Right atrium auricular region (tissue), 2 donors: ENCODE measurements around the gene CRYBB1. TPM values are rescaled to one million over a fixed set of nuclear protein-coding genes. Genes with fewer than 3 reads are reported as not detected.

Experiments used
- DNase-seq: peaks from one replicate; pipeline ENCODE4 v3.0.0-alpha.2; 2019; ENCODE audit warnings: low spot score
- H3K27ac ChIP-seq, 2 donors: fragments of 200-600 bp; sonication (generic); 1 replicate in 1 of 2; 2 replicates in 1 of 2; pipeline ENCODE4 v1.5.1; 2016 to 2019
- H3K27me3 ChIP-seq, 2 donors: fragments of 200-600 bp; sonication (generic); one replicate each; pipeline versions ENCODE4 v1.5.1 to v1.6.0; 2017 to 2019
- H3K36me3 ChIP-seq: fragments of 200-600 bp; sonication (generic); one replicate; pipeline ENCODE4 v1.5.1; 2016
- H3K4me1 ChIP-seq, 2 donors: fragments of 200-600 bp; sonication (generic); one replicate each; pipeline versions ENCODE4 v1.5.1 to v1.6.0; 2017 to 2019
- H3K4me3 ChIP-seq, 2 donors: fragments of 200-600 bp; sonication (generic); 1 replicate in 1 of 2; 2 replicates in 1 of 2; pipeline ENCODE4 v1.5.1; 2017 to 2019; ENCODE audit warnings: mild to moderate bottlenecking in 1 of 2, moderate library complexity in 1 of 2
- H3K9me3 ChIP-seq, 2 donors: fragments of 200-600 bp; sonication (generic); one replicate each; pipeline ENCODE4 v1.5.1; 2019
- CTCF ChIP-seq, 2 donors: fragments of 200-600 bp; sonication (generic); IDR thresholded peaks; one replicate each; pipeline ENCODE4 v1.5.1; 2019; ENCODE audit warnings: antibody characterized with exemption in 2 of 2
- total RNA-seq, 2 donors: library from RNA; depleted of rRNA; stranded (reverse); fragments of >200 nt; gene quantifications; one replicate each; pipeline ENCODE4 v1.1.0, GENCODE V29; 2016

CRYBB1 gene
- total RNA-seq, 2 donors from 2014 or later: 0.79 to 1.7 TPM

DNA sequence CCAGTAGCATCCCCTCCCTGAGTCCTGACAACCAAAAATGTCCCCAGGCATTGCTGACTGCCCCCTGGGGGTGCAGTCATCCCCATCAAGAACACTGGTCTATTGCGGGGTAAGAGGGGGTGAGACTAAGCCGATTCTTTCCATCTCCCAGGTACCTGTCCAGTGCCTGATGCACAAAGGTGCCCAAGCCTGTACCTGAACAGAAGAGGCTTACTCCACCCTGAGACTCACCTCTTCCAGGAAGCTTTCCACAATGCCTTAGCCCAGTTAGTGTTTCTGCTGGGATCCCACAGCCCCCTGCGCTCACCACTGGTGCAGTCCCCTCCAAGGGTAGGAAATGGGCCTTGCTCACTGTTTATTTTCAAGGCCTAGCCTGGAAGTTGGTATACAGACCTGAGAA lies 50.8 kb downstream of the CRYBB1 start:
- DNase-seq: no peak
- TF ChIP-seq CTCF (IDR thresholded peaks at IDR 0.05): no peak
- Histone ChIP-seq H3K9me3 (no peaks in the 10 kb centered on the region), H3K27ac (no peak overlapping the region), H3K27me3 (no peaks in the 10 kb centered on the region), H3K4me3 (no peak overlapping the region), H3K36me3 (no peaks in the 10 kb centered on the region), H3K4me1 (peaks cover 0 to 33% of the 10 kb centered on the region in 2 donors)

- Histone ChIP-seq H3K36me3 (no peaks in the 10 kb centered on the region), H3K9me3 (no peaks in the 10 kb centered on the region), H3K27me3 (no peaks in the 10 kb centered on the region), H3K4me1 (peaks cover 0 to 36% of the 10 kb centered on the region in 2 donors), H3K27ac (no peak overlapping the region), H3K4me3 (no peak overlapping the region)
- DNase-seq: no peak
- TF ChIP-seq CTCF (IDR thresholded peaks at IDR 0.05): no peak
Measured at GRCh38 chr22:26565889-26566288, 51.9 kb downstream of the CRYBB1 start.

- Histone ChIP-seq H3K4me3 (no peak overlapping the region), H3K4me1 (peaks cover 0 to 29% of the 10 kb centered on the region in 2 donors), H3K9me3 (no peaks in the 10 kb centered on the region), H3K27me3 (no peaks in the 10 kb centered on the region), H3K27ac (no peak overlapping the region), H3K36me3 (no peaks in the 10 kb centered on the region)
- DNase-seq: no peak
- TF ChIP-seq CTCF (IDR thresholded peaks at IDR 0.05): no peak
Measured at GRCh38 chr22:26565181-26565580, 52.6 kb downstream of the CRYBB1 start.

GRCh38 chr22:26564672-26565071 lies 53.2 kb downstream of the CRYBB1 start:
- H3K27me3 ChIP-seq: no peaks in the 10 kb centered on the region
- no peak overlapping the region for H3K27ac ChIP-seq
- TF ChIP-seq CTCF (IDR thresholded peaks at IDR 0.05): no peak
- no peaks in the 10 kb centered on the region for H3K9me3 ChIP-seq
- peaks cover 0 to 26% of the 10 kb centered on the region in 2 donors for H3K4me1 ChIP-seq
- H3K4me3 ChIP-seq: no peak overlapping the region
- DNase-seq: no peak
- H3K36me3 ChIP-seq: no peaks in the 10 kb centered on the region

DNA sequence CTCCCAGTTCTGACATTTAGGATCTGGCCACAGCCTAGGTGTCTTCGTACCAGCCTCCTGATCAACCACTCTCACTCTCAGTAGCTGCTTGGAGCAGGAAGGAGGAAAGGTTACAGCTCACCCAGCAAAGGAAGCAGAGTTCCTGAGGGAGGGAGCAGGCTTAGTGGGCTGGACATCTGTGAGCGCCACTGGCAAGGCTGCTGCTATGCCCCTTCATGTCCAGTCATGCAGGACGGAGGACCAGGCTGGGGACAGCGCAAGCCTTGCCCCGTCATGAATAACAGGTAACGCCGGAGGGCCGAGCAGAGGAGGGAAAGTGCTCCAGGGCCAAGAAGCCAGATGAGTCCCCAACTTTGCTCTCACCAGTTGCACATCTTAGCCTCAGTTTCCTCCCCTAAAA lies 53.6 kb downstream of the CRYBB1 start:
- TF ChIP-seq CTCF (IDR thresholded peaks at IDR 0.05): no peak
- Histone ChIP-seq H3K36me3 (no peaks in the 10 kb centered on the region), H3K9me3 (no peaks in the 10 kb centered on the region), H3K4me1 (peaks cover 0 to 22% of the 10 kb centered on the region in 2 donors), H3K27ac (no peak overlapping the region), H3K27me3 (no peaks in the 10 kb centered on the region), H3K4me3 (no peak overlapping the region)
- DNase-seq: no peak

DNA sequence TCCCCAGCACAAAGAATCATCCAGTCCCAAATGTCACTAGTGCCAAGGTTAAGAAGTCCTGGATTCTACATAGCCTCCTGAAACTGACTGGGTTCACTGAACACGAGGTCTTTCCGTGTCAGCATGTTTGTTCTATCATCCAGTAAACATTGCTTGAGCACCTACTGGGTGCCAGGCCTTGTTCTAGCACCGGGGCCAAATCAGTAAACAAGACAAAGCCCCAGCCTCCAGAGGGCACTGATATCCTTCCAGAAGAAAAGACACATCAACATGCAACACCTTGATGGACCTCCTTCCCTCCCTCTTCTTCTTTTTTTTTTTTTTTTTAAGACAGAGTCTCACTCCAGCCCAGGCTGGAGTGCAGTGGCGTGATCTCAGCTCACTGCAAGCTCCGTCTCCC lies 54.8 kb downstream of the CRYBB1 start:
- peaks cover 0 to 13% of the 10 kb centered on the region in 2 donors for H3K4me1 ChIP-seq
- no peak for TF ChIP-seq CTCF (IDR thresholded peaks at IDR 0.05)
- no peak for DNase-seq

More for the DNA sequence above, 54.8 kb downstream of the CRYBB1 start:
- H3K36me3 ChIP-seq: no peaks in the 10 kb centered on the region
- no peaks in the 10 kb centered on the region for H3K9me3 ChIP-seq
- no peak overlapping the region for H3K27ac ChIP-seq
- no peak overlapping the region for H3K4me3 ChIP-seq
- H3K27me3 ChIP-seq: no peaks in the 10 kb centered on the region
